Measurements from ENCODE around the gene CBLN3.

DNA sequence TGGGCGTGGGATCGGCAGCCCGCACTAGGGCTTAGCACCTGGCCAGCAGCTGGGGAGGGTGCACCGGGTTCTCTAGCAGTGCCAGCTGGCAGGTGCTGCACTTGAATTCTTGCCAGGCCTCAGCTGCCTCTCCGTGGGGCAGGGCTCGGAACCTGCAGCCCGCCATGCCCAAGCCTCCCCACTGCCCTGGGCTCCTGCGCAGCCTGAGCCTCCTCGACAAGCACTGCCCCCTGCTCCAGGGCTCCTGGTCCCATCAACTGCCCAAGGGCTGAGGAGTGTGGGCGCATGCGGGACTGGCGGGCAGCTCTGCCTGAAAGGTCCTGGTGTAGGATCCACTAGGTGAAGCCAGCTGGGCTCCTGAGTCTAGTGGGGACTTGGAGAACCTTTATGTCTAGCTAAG is 43.7 kb upstream of the CBLN3 start:
- TF ChIP-seq TAF1 (IDR thresholded peaks at IDR 0.05; ENCODE audit: borderline replicate concordance, low read depth, low read length) (no peak), POLR2AphosphoS5 (IDR thresholded peaks at IDR 0.05; ENCODE audit: low read depth, low read length) (no peak), POLR2A (IDR thresholded peaks at IDR 0.05; ENCODE audit: low read depth, low read length) (no peak)
